Cardiac muscle cell (in vitro differentiated cells and primary cell): ENCODE results near the gene REM2. TPM values are rescaled to one million over a fixed set of nuclear protein-coding genes. Genes with fewer than 3 reads are reported as not detected.
A peak's percentile ranks its signal among the peaks of the same experiment; 100 is the strongest.
"Not testable (repeated sequence)": the region's sequence is repeated elsewhere in the genome, so short reads cannot be mapped to it uniquely, and the experiment has no call there.

Experiments
- DNase-seq, 2 donors: peaks; one replicate each; pipeline versions ENCODE4 v3.0.0 to v3.0.0-alpha.2; 2010 to 2017; ENCODE audit warnings: low read depth in 1 of 2, low spot score in 1 of 2
- H3K27ac ChIP-seq: fragments of 200-600 bp; sonication (generic); 2 replicates; pipeline ENCODE4 v1.5.1; 2016
- H3K27me3 ChIP-seq: fragments of 200-600 bp; sonication (generic); 2 replicates; pipeline ENCODE4 v1.6.0; 2016; ENCODE audit warnings: control low read depth
- H3K36me3 ChIP-seq: fragments of 200-600 bp; sonication (generic); 2 replicates; pipeline ENCODE4 v1.5.1; 2016; ENCODE audit warnings: control low read depth
- H3K4me1 ChIP-seq: fragments of 200-600 bp; sonication (generic); 2 replicates; pipeline ENCODE4 v1.8.1; 2017; ENCODE audit warnings: low read depth, mild to moderate bottlenecking, mixed run types
- H3K4me3 ChIP-seq: fragments of 200-600 bp; sonication (generic); 2 replicates; pipeline ENCODE4 v1.5.1; 2016; ENCODE audit warnings: mild to moderate bottlenecking
- H3K9me3 ChIP-seq: fragments of 200-600 bp; sonication (generic); 2 replicates; pipeline ENCODE4 v1.5.1; 2017; ENCODE audit warnings: low read depth, mild to moderate bottlenecking, control low read depth
- polyA plus RNA-seq: library from polyadenylated mRNA; unstranded; fragments of >200 nt; fragmentation: Nextera tagmentation; extraction: Ambion mirVana; gene quantifications from 2 replicates; pipeline ENCODE4 v1.2.1, GENCODE V29; 2016
- total RNA-seq: library from RNA; depleted of rRNA; stranded (reverse); fragments of >200 nt; gene quantifications from 2 replicates; pipeline ENCODE4 v1.2.3, GENCODE V29; 2016
- TF ChIP-seq, protein P1 (sequence below): IDR thresholded peaks from 2 replicates; pipeline ENCODE4 v1.5.1; 2012; ENCODE audit warnings: low read depth, mild to moderate bottlenecking, low read length

Gene REM2
- total and polyA plus RNA-seq, 2 experiments from 2014 or later: 2.7 to 5.1 TPM

- Histone ChIP-seq H3K36me3 (peaks cover 39% of the 10 kb centered on the region), H3K9me3 (no peaks in the 10 kb centered on the region), H3K27me3 (no peaks in the 10 kb centered on the region), H3K4me1 (no peaks in the 10 kb centered on the region), H3K4me3 (no peak overlapping the region), H3K27ac (no peak overlapping the region)
- TF ChIP-seq, protein P1, sequence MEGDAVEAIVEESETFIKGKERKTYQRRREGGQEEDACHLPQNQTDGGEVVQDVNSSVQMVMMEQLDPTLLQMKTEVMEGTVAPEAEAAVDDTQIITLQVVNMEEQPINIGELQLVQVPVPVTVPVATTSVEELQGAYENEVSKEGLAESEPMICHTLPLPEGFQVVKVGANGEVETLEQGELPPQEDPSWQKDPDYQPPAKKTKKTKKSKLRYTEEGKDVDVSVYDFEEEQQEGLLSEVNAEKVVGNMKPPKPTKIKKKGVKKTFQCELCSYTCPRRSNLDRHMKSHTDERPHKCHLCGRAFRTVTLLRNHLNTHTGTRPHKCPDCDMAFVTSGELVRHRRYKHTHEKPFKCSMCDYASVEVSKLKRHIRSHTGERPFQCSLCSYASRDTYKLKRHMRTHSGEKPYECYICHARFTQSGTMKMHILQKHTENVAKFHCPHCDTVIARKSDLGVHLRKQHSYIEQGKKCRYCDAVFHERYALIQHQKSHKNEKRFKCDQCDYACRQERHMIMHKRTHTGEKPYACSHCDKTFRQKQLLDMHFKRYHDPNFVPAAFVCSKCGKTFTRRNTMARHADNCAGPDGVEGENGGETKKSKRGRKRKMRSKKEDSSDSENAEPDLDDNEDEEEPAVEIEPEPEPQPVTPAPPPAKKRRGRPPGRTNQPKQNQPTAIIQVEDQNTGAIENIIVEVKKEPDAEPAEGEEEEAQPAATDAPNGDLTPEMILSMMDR: no peak
- DNase-seq: no peak
Observed at GRCh38 chr14:22910916-22911315, 27.9 kb downstream of the REM2 start.

DNA sequence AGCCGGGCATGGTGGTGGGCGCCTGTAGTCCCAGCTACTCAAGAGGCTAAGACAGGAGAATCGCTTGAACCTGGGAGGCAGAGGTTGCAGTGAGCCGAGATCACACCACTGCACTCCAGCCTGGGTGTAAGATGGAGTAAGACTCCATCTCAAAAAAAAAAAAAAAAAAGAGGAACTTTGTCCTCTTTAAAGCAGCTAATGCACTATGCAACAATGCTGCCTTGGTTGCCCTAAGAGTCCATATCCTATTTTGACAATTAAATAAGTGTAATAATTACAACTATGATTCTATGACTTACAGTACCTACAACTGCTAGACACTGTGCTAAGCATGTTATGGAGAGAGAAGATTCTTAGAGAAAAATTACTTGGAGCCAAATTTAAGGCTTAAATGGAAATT lies 31.8 kb downstream of the REM2 start:
- H3K36me3 ChIP-seq, H3K27ac ChIP-seq, H3K27me3 ChIP-seq, DNase-seq, H3K4me3 ChIP-seq, H3K4me1 ChIP-seq, H3K9me3 ChIP-seq: not testable (repeated sequence)

- no peak overlapping the region for H3K4me3 ChIP-seq
- TF ChIP-seq, protein P1: no peak
- no peaks in the 10 kb centered on the region for H3K9me3 ChIP-seq
- H3K36me3 ChIP-seq: peaks cover 10% of the 10 kb centered on the region
- no peaks in the 10 kb centered on the region for H3K27me3 ChIP-seq
- peaks cover 7% of the 10 kb centered on the region for H3K4me1 ChIP-seq
- no peak overlapping the region for H3K27ac ChIP-seq
- DNase-seq: peak in 1 of 2 donors; percentile 74
Observed at GRCh38 chr14:22915886-22916521, 33.0 kb downstream of the REM2 start.

GRCh38 chr14:22918804-22919600 lies 36.0 kb downstream of the REM2 start, which contains the start of gene RBM23:
Gene RBM23 (minus strand): TSS chr14:22919149.
- Histone ChIP-seq H3K27ac (peak within 1 kb of the TSS; percentile 94), H3K4me3 (peak within 1 kb of the TSS; percentile 53), H3K36me3 (peaks cover 25% of the 10 kb centered on the region), H3K9me3 (no peaks in the 10 kb centered on the region), H3K27me3 (no peaks in the 10 kb centered on the region), H3K4me1 (peaks cover 7% of the 10 kb centered on the region)
- peak; percentile 100 for DNase-seq
- TF ChIP-seq, protein P1: no peak

- TF ChIP-seq, protein P1: no peak
- DNase-seq: no peak
Observed at GRCh38 chr14:22919601-22919921, 36.5 kb downstream of the REM2 start.

DNA sequence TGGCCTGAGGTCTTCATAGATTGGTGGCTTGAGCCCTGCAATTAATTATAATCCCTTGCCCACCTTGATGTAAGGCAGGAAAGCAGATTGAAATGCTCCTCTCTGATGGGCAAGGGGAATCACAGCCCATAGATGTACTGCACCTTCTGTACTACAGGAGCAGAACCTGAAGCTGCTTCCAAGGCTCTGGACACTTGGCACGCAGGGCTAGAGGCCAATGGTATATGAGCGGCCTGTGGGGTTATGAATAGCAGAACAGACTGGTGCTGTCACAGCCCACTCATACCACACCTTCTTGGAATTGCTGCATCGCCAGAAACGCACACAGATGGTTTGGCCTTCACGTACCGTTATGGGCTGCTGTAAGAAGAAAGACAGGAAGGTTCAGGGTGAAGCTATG lies 37.7 kb downstream of the REM2 start:
- no peaks in the 10 kb centered on the region for H3K9me3 ChIP-seq
- DNase-seq: no peak
- TF ChIP-seq, protein P1: no peak
- peaks cover 7% of the 10 kb centered on the region for H3K4me1 ChIP-seq
- H3K4me3 ChIP-seq: no peak overlapping the region
- peak overlapping the region; percentile 67 for H3K27ac ChIP-seq
- H3K36me3 ChIP-seq: peaks cover 37% of the 10 kb centered on the region
- no peaks in the 10 kb centered on the region for H3K27me3 ChIP-seq

More at GRCh38 chr14:22919601-22919921, 36.5 kb downstream of the REM2 start:
- Histone ChIP-seq H3K9me3 (no peaks in the 10 kb centered on the region), H3K27ac (peak overlapping the region; percentile 67), H3K27me3 (no peaks in the 10 kb centered on the region), H3K4me1 (peaks cover 7% of the 10 kb centered on the region), H3K4me3 (peak overlapping the region; percentile 16), H3K36me3 (peaks cover 30% of the 10 kb centered on the region)
